SK-N-SH treated with all-trans-retinoic acid at 6 μM for 48 hours (cell line): Measurements from ENCODE around the gene PTPRD.

ENCODE experiments used
- CSDC2 ChIP-seq: fragments of 250-450 bp; sonication (Bioruptor Pico); IDR thresholded peaks from 2 replicates; pipeline ENCODE4 v1.5.0; 2020; ENCODE audit warnings: mild to moderate bottlenecking, moderate library complexity
- TF ChIP-seq, protein P1 (sequence below): fragments of 250-450 bp; sonication (Bioruptor Pico); IDR thresholded peaks from 2 replicates; pipeline ENCODE4 v1.8.0; 2020; ENCODE audit warnings: mild to moderate bottlenecking, moderate library complexity, borderline replicate concordance

DNA sequence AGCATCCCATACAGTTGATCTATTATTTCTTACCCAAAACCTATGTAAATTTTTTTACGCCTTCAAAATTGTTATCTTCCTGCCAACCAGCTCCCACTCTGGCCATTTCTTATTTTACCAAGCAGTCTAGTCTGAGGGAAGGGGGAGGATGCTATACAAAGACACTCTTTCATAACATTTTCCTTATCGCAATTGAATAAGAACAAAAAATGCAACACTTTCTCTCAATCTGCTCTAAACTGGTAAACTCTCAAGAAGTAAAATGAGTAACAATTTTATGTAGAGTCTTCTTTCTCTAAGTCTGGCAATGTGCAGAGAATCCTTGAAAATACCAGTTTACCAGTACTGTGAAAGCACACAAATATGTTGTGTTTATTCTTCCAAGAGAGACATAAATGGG is 1216.3 kb downstream of the PTPRD start:
- TF ChIP-seq, protein P1, sequence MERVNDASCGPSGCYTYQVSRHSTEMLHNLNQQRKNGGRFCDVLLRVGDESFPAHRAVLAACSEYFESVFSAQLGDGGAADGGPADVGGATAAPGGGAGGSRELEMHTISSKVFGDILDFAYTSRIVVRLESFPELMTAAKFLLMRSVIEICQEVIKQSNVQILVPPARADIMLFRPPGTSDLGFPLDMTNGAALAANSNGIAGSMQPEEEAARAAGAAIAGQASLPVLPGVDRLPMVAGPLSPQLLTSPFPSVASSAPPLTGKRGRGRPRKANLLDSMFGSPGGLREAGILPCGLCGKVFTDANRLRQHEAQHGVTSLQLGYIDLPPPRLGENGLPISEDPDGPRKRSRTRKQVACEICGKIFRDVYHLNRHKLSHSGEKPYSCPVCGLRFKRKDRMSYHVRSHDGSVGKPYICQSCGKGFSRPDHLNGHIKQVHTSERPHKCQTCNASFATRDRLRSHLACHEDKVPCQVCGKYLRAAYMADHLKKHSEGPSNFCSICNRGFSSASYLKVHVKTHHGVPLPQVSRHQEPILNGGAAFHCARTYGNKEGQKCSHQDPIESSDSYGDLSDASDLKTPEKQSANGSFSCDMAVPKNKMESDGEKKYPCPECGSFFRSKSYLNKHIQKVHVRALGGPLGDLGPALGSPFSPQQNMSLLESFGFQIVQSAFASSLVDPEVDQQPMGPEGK, result no peak
- TF ChIP-seq CSDC2 (CRISPR knock-in tag), result no peak
